ENCODE data around the gene PRRC2C. TPM values are rescaled to one million over a fixed set of nuclear protein-coding genes. Genes with fewer than 3 reads are reported as not detected.
"Not testable (repeated sequence)": the region's sequence is repeated elsewhere in the genome, so short reads cannot be mapped to it uniquely, and the experiment has no call there.

Gene PRRC2C
- total RNA-seq, 4 donors from 2014 or later = 61.7 to 125 (median 94.9) TPM

GRCh38 chr1:171600862-171601261, 115.5 kb downstream of the PRRC2C start:
- no peaks in the 10 kb centered on the region for H3K9me3 ChIP-seq
- WGBS, 2 donors (ENCODE audit: low coverage in 1 of 2) = 90 to 100% methylated on average over 10 to 13 of the region's 13 CpGs
- TF ChIP-seq POLR2AphosphoS5 (IDR thresholded peaks at IDR 0.05) (no peak), EP300 (IDR thresholded peaks at IDR 0.05; ENCODE audit: low read depth) (no peak), POLR2A (IDR thresholded peaks at IDR 0.05) (no peak), CTCF (IDR thresholded peaks at IDR 0.05) (no peak)
- no peak overlapping the region for H3K4me3 ChIP-seq
- H3K27ac ChIP-seq = no peak overlapping the region
- DNase-seq = no peak
- no peaks in the 10 kb centered on the region for H3K27me3 ChIP-seq
- intact Hi-C loops (cut with DNase I; ENCODE audit: low total_unique reads) = no loop called here
- in situ Hi-C loops (cut with MboI; ENCODE audit: low pct_ligation_motif_present in 1 of 4, low pct_unique_long_range_greater_than_20kb in 1 of 4, low sequenced_read_pairs in 3 of 4) = no loop called here
- no peaks in the 10 kb centered on the region for H3K4me1 ChIP-seq
- no peaks in the 10 kb centered on the region for H3K36me3 ChIP-seq

- H3K36me3 ChIP-seq; H3K4me1 ChIP-seq; DNase-seq; H3K4me3 ChIP-seq; H3K27ac ChIP-seq; H3K27me3 ChIP-seq; intact Hi-C loops (cut with DNase I; ENCODE audit: low total_unique reads); in situ Hi-C loops (cut with MboI; ENCODE audit: low pct_ligation_motif_present in 1 of 4, low pct_unique_long_range_greater_than_20kb in 1 of 4, low sequenced_read_pairs in 3 of 4); H3K9me3 ChIP-seq: not testable (repeated sequence)
- 88 to 100% methylated on average over 1 to 6 of the region's 6 CpGs for WGBS, 2 donors (ENCODE audit: low coverage in 1 of 2)
Observed at GRCh38 chr1:171603042-171603441, 117.7 kb downstream of the PRRC2C start.

GRCh38 chr1:171606402-171606941, 121.1 kb downstream of the PRRC2C start:
- H3K4me1 ChIP-seq = no peaks in the 10 kb centered on the region
- DNase-seq = no peak
- TF ChIP-seq POLR2AphosphoS5 (IDR thresholded peaks at IDR 0.05) (no peak), CTCF (IDR thresholded peaks at IDR 0.05) (no peak), POLR2A (IDR thresholded peaks at IDR 0.05) (no peak), EP300 (IDR thresholded peaks at IDR 0.05; ENCODE audit: low read depth) (no peak)
- H3K27ac ChIP-seq = no peak overlapping the region
- WGBS, 2 donors (ENCODE audit: low coverage in 1 of 2) = 76% methylated on average over 10 of the region's 10 CpGs; no CpG with 5 or more reads in 1 of the 2 donors
- H3K36me3 ChIP-seq = no peaks in the 10 kb centered on the region
- in situ Hi-C loops (cut with MboI; ENCODE audit: low pct_ligation_motif_present in 1 of 4, low pct_unique_long_range_greater_than_20kb in 1 of 4, low sequenced_read_pairs in 3 of 4) (no loop called here), intact Hi-C loops (cut with DNase I; ENCODE audit: low total_unique reads) (no loop called here)
- H3K27me3 ChIP-seq = no peaks in the 10 kb centered on the region
- H3K4me3 ChIP-seq = no peak overlapping the region
- no peaks in the 10 kb centered on the region for H3K9me3 ChIP-seq

DNA sequence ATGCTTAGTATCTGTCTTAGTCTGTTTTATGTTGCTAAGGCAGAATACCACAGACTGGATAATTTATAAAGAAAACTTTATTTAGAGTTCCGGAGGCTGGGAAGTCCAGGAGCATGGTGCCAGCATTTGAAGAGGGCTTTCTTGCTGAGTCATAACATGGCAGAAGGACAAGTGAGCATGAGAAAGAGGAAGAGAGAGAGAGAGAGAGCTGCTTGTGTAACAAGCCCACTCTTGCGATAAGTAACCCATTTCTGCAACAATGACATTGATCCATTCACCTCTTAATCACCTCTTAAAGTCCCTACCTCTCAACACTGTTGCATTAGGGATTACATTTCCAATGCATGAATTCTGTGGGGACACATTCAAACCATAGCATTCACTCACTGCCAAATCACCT, 125.1 kb downstream of the PRRC2C start:
- H3K4me3 ChIP-seq = no peak overlapping the region
- H3K4me1 ChIP-seq = no peaks in the 10 kb centered on the region
- no peaks in the 10 kb centered on the region for H3K27me3 ChIP-seq
- no peaks in the 10 kb centered on the region for H3K36me3 ChIP-seq
- TF ChIP-seq POLR2A (IDR thresholded peaks at IDR 0.05) = no peak
- no peak for TF ChIP-seq CTCF (IDR thresholded peaks at IDR 0.05)
- no peak for TF ChIP-seq POLR2AphosphoS5 (IDR thresholded peaks at IDR 0.05)
- no peak for TF ChIP-seq EP300 (IDR thresholded peaks at IDR 0.05; ENCODE audit: low read depth)
- in situ Hi-C loops (cut with MboI; ENCODE audit: low pct_ligation_motif_present in 1 of 4, low pct_unique_long_range_greater_than_20kb in 1 of 4, low sequenced_read_pairs in 3 of 4) = no loop called here
- intact Hi-C loops (cut with DNase I; ENCODE audit: low total_unique reads) = no loop called here
- H3K27ac ChIP-seq = no peak overlapping the region
- 59 to 79% methylated on average over 2 of the region's 2 CpGs for WGBS, 2 donors (ENCODE audit: low coverage in 1 of 2)
- no peak for DNase-seq
- H3K9me3 ChIP-seq = no peaks in the 10 kb centered on the region

GRCh38 chr1:171611306-171611705, 126.0 kb downstream of the PRRC2C start:
- DNase-seq = no peak
- Histone ChIP-seq H3K4me1 (no peaks in the 10 kb centered on the region), H3K9me3 (no peaks in the 10 kb centered on the region), H3K27ac (no peak overlapping the region), H3K4me3 (no peak overlapping the region), H3K27me3 (no peaks in the 10 kb centered on the region), H3K36me3 (no peaks in the 10 kb centered on the region)
- in situ Hi-C loops (cut with MboI; ENCODE audit: low pct_ligation_motif_present in 1 of 4, low pct_unique_long_range_greater_than_20kb in 1 of 4, low sequenced_read_pairs in 3 of 4) = no loop called here
- intact Hi-C loops (cut with DNase I; ENCODE audit: low total_unique reads) = no loop called here
- WGBS, 2 donors (ENCODE audit: low coverage in 1 of 2) = 87 to 100% methylated on average over 1 to 2 of the region's 2 CpGs
- no peak for TF ChIP-seq EP300 (IDR thresholded peaks at IDR 0.05; ENCODE audit: low read depth)
- TF ChIP-seq POLR2A (IDR thresholded peaks at IDR 0.05) = no peak
- TF ChIP-seq CTCF (IDR thresholded peaks at IDR 0.05) = no peak
- no peak for TF ChIP-seq POLR2AphosphoS5 (IDR thresholded peaks at IDR 0.05)
